Stomach (tissue), 4 donors: Measurements from ENCODE around the gene ARID5B.

Experiments used
- CTCF ChIP-seq, 7 experiments: fragments of 450-650 bp in 4 of 7; fragments of 200-600 bp in 3 of 7; sonication (generic) in 3 of 7; IDR thresholded peaks; one replicate each; pipeline ENCODE4 v1.5.1; 2016 to 2019; ENCODE audit warnings: antibody characterized with exemption in 7 of 7, control low read depth in 2 of 7, mild to moderate bottlenecking in 1 of 7
- EP300 ChIP-seq: sonication (generic); formaldehyde crosslinking; IDR thresholded peaks from one replicate; pipeline ENCODE4 v1.6.1; 2017; ENCODE audit warnings: antibody characterized with exemption
- POLR2A ChIP-seq, 4 donors: fragments of 450-650 bp; IDR thresholded peaks; one replicate each; pipeline ENCODE4 v1.6.1; 2016; ENCODE audit warnings: antibody characterized with exemption in 4 of 4, control low read depth in 2 of 4, mild to moderate bottlenecking in 1 of 4, moderate library complexity in 1 of 4
- POLR2AphosphoS5 ChIP-seq, 3 donors: sonication (generic); formaldehyde crosslinking; IDR thresholded peaks; one replicate each; pipeline ENCODE4 v1.6.1; 2016; ENCODE audit warnings: antibody characterized with exemption in 3 of 3

- TF ChIP-seq POLR2AphosphoS5 (IDR thresholded peaks at IDR 0.05): no peak
- no peak for TF ChIP-seq POLR2A (IDR thresholded peaks at IDR 0.05)
- no peak for TF ChIP-seq CTCF (IDR thresholded peaks at IDR 0.05)
- no peak for TF ChIP-seq EP300
Observed at GRCh38 chr10:62019685-62020359, 118.3 kb downstream of the ARID5B start.
